Progenitor cell of endocrine pancreas (in vitro differentiated cells): ENCODE measurements around the gene DAB1. TPM values are rescaled to one million over a fixed set of nuclear protein-coding genes. Genes with fewer than 3 reads are reported as not detected.

Experiments used
- DNase-seq: peaks from one replicate; pipeline ENCODE4 v3.0.0; 2021; ENCODE audit warnings: low spot score; ENCODE audit not compliant: unreplicated experiment
- H3K27ac Mint-ChIP-seq: 2 replicates; pipeline ENCODE4 v1.8.0; 2021; ENCODE audit warnings: mild to moderate bottlenecking, moderate library complexity, mixed read lengths
- H3K27me3 Mint-ChIP-seq: 2 replicates; pipeline ENCODE4 v1.8.0; 2021; ENCODE audit warnings: mixed read lengths
- H3K36me3 Mint-ChIP-seq: 2 replicates; pipeline ENCODE4 v1.8.0; 2022; ENCODE audit warnings: mixed read lengths; ENCODE audit not compliant: insufficient read depth
- H3K4me1 Mint-ChIP-seq: 2 replicates; pipeline ENCODE4 v1.8.0; 2021; ENCODE audit warnings: low read depth, mixed read lengths
- H3K4me3 Mint-ChIP-seq: 2 replicates; pipeline ENCODE4 v1.8.0; 2021; ENCODE audit warnings: low read depth, mild to moderate bottlenecking, moderate library complexity, mixed read lengths
- H3K9me3 Mint-ChIP-seq: 2 replicates; pipeline ENCODE4 v1.8.0; 2021; ENCODE audit warnings: low read depth, mixed read lengths
- CTCF ChIP-seq: fragments of 200-600 bp; sonication (generic); IDR thresholded peaks from one replicate; pipeline ENCODE4 v1.5.0; 2021; ENCODE audit warnings: antibody characterized with exemption, mild to moderate bottlenecking; ENCODE audit not compliant: unreplicated experiment
- total RNA-seq: library from RNA; stranded (reverse); gene quantifications from 2 replicates; pipeline ENCODE4 v1.2.1, GENCODE V29; 2021

The DAB1 gene
- total RNA-seq, 1 donor from 2014 or later: 4.8 TPM

DNA sequence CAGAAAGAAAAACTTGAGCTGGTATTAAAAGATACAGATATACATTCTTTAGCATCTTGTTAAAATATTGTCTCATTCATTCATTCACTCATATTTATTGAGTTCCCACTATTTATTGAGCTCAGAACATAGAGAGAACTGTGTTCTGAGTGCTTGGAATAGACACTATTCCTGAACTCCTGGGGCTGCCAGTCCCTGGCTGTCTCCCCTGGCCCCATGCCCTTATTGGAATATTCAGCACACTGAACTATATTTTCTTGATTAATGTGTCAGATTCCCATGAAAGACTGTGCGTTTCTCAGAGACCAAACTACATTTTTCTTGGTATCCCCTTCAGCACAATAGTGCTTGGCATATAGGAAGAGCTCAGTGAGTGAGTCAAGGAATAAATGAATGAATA is 44.0 kb upstream of the DAB1 start:
- TF ChIP-seq CTCF: no peak
- Mint-ChIP-seq H3K27ac (no peak overlapping the region), H3K4me3 (no peak overlapping the region), H3K4me1 (peaks cover 18% of the 10 kb centered on the region), H3K27me3 (peaks cover 3% of the 10 kb centered on the region), H3K9me3 (peaks cover 11% of the 10 kb centered on the region), H3K36me3 (no peaks in the 10 kb centered on the region)
- no peak for DNase-seq

DNA sequence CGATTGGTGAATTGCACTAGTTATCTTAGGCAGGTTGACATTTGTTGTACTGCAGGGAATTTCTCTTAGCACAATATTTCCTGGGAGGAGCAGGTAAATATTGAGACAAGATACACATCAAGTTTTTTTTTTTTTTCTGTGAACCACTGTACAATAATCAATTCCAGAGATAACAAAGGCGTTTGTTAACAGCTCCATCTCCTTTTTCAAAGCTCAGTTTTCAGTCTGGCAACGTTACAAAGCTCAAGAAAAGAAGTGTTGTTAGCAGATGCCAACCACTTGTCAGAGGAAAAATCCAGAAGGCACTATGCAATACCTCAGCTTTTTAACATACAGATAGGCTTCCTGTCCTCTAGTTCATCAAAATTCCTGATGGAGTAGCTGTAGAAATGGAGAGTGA is 40.9 kb upstream of the DAB1 start:
- no peak overlapping the region for H3K4me3 Mint-ChIP-seq
- H3K9me3 Mint-ChIP-seq: no peaks in the 10 kb centered on the region
- no peak for TF ChIP-seq CTCF
- peaks cover 3% of the 10 kb centered on the region for H3K27me3 Mint-ChIP-seq
- H3K36me3 Mint-ChIP-seq: no peaks in the 10 kb centered on the region
- no peak for DNase-seq
- H3K4me1 Mint-ChIP-seq: peaks cover 23% of the 10 kb centered on the region
- no peak overlapping the region for H3K27ac Mint-ChIP-seq

DNA sequence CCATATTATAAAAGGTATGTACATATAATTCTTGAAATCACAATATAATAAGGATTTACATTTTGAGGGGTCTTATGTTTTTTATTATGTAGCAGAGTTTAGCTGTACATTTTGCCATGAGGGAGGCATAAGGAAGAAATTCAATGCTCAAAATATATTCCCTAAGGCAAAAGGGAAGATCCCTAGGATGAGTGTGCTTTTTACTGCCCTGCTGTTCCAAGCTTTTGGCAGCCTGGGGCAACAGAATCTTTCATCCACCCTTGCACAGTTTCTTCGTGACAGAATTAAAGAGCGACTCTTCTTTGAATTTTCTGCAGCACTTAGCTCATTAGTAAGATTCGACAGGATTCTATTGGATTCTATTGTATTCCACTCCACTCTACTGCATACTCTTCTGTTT is 39.5 kb upstream of the DAB1 start:
- Mint-ChIP-seq H3K9me3 (no peaks in the 10 kb centered on the region), H3K4me3 (no peak overlapping the region), H3K36me3 (no peaks in the 10 kb centered on the region), H3K27me3 (peaks cover 3% of the 10 kb centered on the region), H3K27ac (no peak overlapping the region), H3K4me1 (peaks cover 19% of the 10 kb centered on the region)
- no peak for TF ChIP-seq CTCF
- DNase-seq: no peak

- Mint-ChIP-seq H3K4me1 (peaks cover 18% of the 10 kb centered on the region), H3K36me3 (no peaks in the 10 kb centered on the region), H3K9me3 (peaks cover 5% of the 10 kb centered on the region), H3K27me3 (no peaks in the 10 kb centered on the region), H3K4me3 (no peak overlapping the region), H3K27ac (no peak overlapping the region)
- no peak for TF ChIP-seq CTCF
- no peak for DNase-seq
Observed at GRCh38 chr1:57461405-57461804, 37.5 kb upstream of the DAB1 start.

DNA sequence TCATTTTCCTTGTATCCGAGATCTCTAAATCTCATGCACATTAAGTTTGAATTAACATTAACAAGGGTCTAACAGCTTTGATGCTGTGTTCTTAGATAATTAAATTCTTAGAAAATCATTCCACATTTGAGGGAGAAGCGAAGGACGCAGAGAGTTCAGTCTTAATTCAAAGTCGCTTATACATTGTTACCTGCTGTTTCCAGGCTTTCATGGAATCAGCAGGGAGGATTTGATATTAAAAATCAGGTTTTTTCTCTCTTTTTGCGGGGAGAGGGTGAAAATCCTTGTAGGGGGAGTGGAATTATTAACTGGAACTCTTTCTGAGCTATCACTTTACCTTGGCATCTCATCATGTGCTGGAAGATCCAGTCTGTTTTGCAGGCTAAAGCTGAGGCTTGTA is 27.7 kb upstream of the DAB1 start:
- Mint-ChIP-seq H3K27ac (no peak overlapping the region), H3K4me1 (peaks cover 15% of the 10 kb centered on the region), H3K36me3 (no peaks in the 10 kb centered on the region), H3K27me3 (peaks cover 3% of the 10 kb centered on the region), H3K4me3 (no peak overlapping the region), H3K9me3 (no peaks in the 10 kb centered on the region)
- TF ChIP-seq CTCF: no peak
- no peak for DNase-seq
